ENCODE measurements around the gene ERVFRD-1. TPM values are rescaled to one million over a fixed set of nuclear protein-coding genes. Genes with fewer than 3 reads are reported as not detected.
"Not testable (repeated sequence)": the region's sequence is repeated elsewhere in the genome, so short reads cannot be mapped to it uniquely, and the experiment has no call there.

ERVFRD-1 gene
- polyA plus RNA-seq, 5 donors, result 0.05 to 0.15 (median 0.09) TPM

- DNase-seq, result no peak
These were observed 18.7 kb downstream of the ERVFRD-1 start for GRCh38 chr6:11092668-11093375.

- DNase-seq, result not testable (repeated sequence)
These were observed 20.4 kb downstream of the ERVFRD-1 start for GRCh38 chr6:11091141-11091540.

DNA sequence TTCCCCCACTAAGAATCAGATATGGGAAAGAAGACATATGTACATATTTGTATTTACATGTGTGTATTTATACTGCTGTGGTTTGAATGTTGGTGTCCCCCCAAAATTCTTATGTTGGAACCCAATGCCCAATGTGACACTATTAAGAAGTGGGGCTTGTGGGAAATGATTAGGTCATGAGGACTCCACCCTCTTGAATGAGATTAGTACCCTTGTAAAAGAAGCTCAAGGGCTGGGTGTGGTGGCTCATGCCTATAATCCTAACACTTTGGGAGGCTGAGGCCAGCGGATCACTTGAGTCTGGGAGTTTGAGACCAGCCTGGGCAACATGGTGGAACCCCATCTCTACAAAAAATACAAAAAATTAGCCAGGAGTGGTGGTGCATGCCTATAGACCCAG is 21.8 kb downstream of the ERVFRD-1 start:
- DNase-seq, result no peak

- DNase-seq, result not testable (repeated sequence)
These were observed 24.2 kb downstream of the ERVFRD-1 start for GRCh38 chr6:11087141-11087812.

DNA sequence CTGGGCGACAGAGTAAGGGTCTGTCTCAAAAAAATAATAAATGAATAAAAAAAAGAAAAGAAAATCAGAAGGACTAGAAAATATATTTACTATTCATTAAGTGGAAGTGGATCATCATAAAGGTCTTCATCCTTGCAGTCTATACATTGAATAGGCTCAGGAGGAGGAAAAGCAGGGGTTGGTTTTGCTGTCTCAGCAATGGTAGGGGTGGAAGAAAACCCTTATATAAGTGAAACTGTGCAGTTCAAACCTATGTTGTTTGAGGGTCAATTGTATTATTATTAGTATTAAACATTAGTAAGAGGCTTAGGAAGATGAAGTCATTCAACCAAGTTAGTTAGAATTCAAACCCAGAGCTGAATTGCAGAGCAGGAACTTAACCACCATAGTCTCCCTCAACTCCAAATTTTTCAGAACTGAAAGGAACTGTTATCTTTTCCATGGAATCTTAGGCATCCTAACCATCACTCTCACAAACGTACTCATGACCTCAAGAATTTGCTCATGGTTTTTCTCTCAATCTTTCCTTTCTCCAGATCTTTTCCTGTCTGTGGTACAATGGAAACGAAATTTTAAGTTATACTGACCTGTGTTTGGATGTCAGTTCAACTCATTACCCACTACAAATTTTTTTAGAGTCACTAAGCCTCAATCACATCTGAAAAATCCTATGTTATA is 25.6 kb downstream of the ERVFRD-1 start:
- no peak for DNase-seq

DNA sequence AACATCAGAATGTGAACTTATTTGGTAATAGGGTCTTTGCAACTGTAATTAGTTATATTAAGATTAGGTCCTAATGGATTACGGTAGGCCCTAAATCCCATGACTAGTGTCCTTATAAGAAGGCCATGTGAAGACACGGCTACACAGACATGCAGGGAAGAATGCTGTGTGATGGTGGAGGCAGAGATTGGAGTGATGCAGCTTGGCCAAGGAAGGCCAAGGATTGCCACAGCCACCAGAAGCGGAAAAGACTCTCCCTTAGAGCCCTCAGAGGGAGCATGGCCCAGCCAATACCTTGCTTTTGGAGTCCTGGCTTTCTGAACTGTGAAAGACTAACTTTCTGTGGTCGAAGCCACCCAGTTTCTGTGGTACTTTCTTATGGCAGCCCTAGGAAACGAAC is 27.6 kb downstream of the ERVFRD-1 start:
- DNase-seq, result no peak

GRCh38 chr6:11083491-11083890 is 28.0 kb downstream of the ERVFRD-1 start:
- no peak for DNase-seq

- no peak for DNase-seq
These were observed 31.2 kb downstream of the ERVFRD-1 start for GRCh38 chr6:11080296-11080695.

DNA sequence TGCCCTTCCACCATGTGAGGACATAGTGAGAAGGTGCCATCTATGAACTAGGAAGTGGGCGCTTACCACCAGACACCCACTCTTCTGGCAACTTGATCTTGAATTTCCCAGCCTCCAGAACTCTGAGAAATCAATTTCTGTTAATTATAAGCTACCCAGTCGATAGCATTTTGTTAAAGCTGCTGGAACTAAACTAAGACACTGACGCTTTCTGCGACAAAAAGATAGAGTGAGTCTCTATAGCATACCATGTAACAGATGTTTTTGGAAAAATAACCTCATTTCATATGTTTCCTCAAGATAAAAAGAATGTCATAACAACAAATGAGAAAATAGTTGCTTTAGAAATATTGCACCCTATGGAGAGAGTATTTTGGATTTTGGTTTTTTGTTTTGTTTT is 33.3 kb downstream of the ERVFRD-1 start:
- no peak for DNase-seq

DNA sequence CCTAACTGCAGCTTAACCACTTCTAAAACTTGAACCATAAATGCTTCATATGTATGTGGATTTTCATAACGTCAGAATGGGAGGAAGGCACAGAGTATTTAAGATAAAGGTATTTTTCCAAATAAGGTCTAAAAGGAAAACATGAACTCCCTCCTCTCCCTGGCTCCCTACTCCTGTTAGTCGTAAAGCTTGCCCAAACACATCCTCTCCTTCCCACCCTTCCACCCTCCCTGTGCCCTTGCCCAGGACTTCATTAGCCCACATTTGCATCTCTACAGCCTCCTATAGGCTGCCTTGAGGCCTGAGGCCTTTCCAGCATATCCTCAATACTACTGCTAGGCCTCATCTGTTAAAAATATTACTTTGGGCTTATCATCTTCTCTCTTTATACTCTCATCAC is 35.0 kb downstream of the ERVFRD-1 start:
- no peak for DNase-seq

- DNase-seq, result no peak
These were observed 39.4 kb downstream of the ERVFRD-1 start for GRCh38 chr6:11072101-11072500.

DNA sequence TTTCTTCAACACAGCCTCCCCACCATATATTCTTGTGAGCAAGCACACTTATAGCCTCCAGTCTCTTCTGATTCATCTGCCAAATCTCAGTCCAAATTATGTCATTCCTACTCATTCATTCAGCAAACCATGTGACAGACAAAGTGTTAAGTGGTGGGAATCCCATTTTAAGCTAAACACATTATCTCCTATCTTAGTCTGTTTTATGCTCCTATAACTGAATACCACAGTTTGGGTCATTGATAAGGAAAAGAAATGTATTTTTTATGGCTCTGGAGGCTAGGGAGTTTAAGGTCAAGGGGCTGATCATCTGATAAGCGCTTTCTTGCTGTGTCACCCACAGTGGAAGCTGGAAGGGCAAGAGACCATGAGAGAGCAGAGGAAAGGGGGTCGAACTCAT is 41.8 kb downstream of the ERVFRD-1 start:
- DNase-seq, result no peak

DNA sequence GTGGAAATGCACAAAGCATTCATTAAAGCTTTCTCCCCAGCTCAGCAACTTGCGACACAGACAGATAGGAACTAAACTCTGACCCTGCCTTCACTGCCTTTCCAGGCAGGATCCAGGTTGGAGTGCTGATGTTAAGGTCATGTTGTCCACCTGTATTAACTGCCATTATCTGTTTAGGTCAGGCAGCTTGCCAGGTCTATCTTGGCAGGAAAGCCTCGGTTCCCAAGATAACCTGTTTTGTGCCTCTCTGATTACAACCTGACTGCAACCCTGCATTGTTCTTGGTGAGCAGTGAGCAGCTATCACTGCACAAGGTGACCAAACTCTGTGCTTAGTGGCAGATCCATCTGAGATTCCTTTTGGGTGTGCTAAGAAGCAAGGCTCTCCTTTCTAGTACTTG is 44.2 kb downstream of the ERVFRD-1 start:
- DNase-seq, result no peak

GRCh38 chr6:11066505-11067347 is 44.8 kb downstream of the ERVFRD-1 start:
- DNase-seq, result no peak

DNA sequence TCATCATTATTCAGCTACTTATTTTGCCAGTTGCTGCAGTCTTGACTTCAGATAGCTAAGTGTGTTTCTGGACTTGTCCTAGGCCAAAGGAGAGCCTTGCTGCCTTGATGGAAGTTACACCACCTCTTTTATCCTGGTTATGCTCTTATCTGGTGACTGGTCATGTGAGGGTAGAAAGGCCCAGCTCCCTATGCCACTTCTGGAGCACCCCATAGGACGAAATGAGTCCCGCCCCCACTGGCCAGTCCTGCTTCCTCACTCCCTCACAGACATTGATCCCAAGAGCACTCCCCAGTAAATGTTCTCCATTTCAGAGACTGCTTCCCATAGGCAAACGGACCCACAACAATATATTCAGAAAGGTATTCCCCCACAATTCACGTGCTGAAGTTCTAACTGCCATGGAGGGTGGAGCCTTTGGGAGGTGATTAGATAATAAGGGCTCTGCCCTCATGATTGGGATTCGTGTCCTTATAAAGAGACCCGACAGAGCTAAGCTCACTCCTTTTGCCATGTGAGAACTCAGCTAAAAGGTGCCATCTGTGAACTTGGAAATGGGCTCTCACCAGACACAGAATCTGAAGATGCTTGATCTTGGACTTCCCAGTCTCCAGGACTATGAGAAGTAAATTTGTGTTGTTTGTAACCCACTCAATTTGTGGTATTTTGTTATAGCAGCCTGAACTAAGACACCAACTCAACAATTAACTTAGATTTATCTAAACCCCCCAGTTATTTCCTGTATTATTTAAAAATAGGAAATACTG is 45.9 kb downstream of the ERVFRD-1 start:
- DNase-seq, result no peak

DNA sequence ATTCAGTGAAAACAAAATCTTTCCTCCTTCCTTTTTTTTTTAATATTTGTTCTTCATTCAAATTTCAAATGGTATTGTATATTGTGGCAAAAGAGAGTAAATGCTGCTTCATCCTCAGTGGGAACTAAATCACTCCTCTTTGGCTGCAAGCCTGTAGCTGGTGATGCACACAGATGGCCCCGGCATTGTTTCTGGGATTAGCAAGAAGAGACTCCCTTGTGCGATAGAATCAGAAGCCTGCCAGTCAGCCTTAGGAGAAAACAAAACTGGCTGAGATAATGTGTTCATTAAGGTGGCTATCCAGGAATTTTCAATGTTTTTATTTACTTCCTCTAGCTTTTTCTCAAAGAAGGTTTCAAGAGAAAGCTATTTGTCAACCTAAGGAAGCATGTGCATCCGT is 46.7 kb downstream of the ERVFRD-1 start:
- DNase-seq, result no peak

GRCh38 chr6:11062715-11063114 is 48.8 kb downstream of the ERVFRD-1 start:
- no peak for DNase-seq

- DNase-seq, result no peak
These were observed 49.4 kb downstream of the ERVFRD-1 start for GRCh38 chr6:11062083-11062482.

GRCh38 chr6:11058406-11058805 is 53.1 kb downstream of the ERVFRD-1 start:
- no peak for DNase-seq

DNA sequence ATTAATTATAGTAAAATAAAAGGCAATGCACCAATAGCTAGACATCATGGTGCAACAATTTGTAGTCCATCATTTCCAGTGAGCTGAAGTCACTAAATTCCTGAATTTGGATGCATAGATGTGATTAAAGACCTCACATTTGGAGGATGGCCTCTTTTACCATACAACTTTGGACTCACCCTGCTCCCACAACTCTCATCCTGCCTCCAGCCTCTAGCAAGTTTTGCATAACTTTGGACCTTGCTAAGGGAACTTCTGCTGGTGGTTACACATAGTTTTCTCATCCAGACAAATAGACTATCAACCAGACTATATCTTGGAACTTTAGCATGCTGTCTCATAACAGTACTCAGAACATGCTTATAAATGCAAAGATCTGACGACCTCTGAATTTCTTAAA is 54.7 kb downstream of the ERVFRD-1 start:
- DNase-seq, result no peak

DNA sequence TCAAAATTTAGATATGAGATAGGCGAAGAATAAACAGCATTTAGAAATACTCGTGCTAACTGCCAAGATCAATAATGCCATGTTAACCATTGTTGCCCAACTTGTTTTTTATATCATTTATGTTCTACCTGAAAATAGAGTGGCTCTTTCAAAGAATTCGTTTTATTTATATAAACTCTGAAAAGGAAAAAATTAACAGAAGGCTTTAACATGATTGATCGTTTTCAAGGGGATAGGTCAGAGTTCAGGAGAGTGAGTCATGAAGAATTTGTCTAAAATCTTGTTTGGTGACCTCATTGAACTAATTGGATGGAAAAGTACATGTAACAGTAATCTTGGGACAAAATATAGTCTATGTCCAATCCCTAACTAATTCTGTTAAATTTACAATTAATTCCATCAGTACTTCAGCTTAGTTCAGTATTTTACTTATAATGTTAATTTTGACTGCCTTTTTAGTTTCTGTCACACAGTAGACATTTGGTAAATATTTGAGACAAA is 56.3 kb downstream of the ERVFRD-1 start:
- DNase-seq, result no peak
